ENCODE data around the gene GRAMD2B. TPM values are rescaled to one million over a fixed set of nuclear protein-coding genes. Genes with fewer than 3 reads are reported as not detected.
"Not testable (repeated sequence)": the region's sequence is repeated elsewhere in the genome, so short reads cannot be mapped to it uniquely, and the experiment has no call there.

GRAMD2B gene
- total RNA-seq, 1 donor from 2014 or later, result 11.0 TPM

- no peaks in the 10 kb centered on the region for H3K9me3 ChIP-seq (ENCODE audit: low read depth)
- no peak overlapping the region for H3K4me2 ChIP-seq
- TF ChIP-seq EZH2 (IDR thresholded peaks at IDR 0.05), result no peak
- peaks cover 8% of the 10 kb centered on the region for H3K4me1 Mint-ChIP-seq
- no peaks in the 10 kb centered on the region for H3K27me3 ChIP-seq
- no peaks in the 10 kb centered on the region for H3K27me3 Mint-ChIP-seq (ENCODE audit: insufficient read depth, low read depth)
- H3K36me3 Mint-ChIP-seq, result peaks cover 6% of the 10 kb centered on the region
- H4K20me1 ChIP-seq (ENCODE audit: low read depth), result no peaks in the 10 kb centered on the region
- H3K4me1 ChIP-seq, result peaks cover 10% of the 10 kb centered on the region
- H3K79me2 ChIP-seq (ENCODE audit: low read depth), result no peaks in the 10 kb centered on the region
- no peak for DNase-seq (ENCODE audit: low spot score)
- no peak overlapping the region for H3K9ac ChIP-seq
- no peak overlapping the region for H3K4me3 Mint-ChIP-seq
- no peak overlapping the region for H3K27ac ChIP-seq
- H3K4me3 ChIP-seq, result no peak overlapping the region
- H3F3A ChIP-seq (ENCODE audit: low read depth), result no peaks in the 10 kb centered on the region
- no peak overlapping the region for H3K27ac Mint-ChIP-seq
- H3K36me3 ChIP-seq, result no peaks in the 10 kb centered on the region
- no peak overlapping the region for H2AFZ ChIP-seq (replicated peaks)
- H3K9me3 Mint-ChIP-seq, result no peaks in the 10 kb centered on the region
Measured at GRCh38 chr5:126469536-126470316, 46.5 kb downstream of the GRAMD2B start.

- H3K9me3 ChIP-seq (ENCODE audit: low read depth), result not testable (repeated sequence)
Measured at GRCh38 chr5:126470529-126470928, 47.3 kb downstream of the GRAMD2B start.

GRCh38 chr5:126471247-126471646, 48.0 kb downstream of the GRAMD2B start:
- no peaks in the 10 kb centered on the region for H3K36me3 ChIP-seq
- H2AFZ ChIP-seq (replicated peaks), result no peak overlapping the region
- no peak overlapping the region for H3K4me3 ChIP-seq
- no peak overlapping the region for H3K27ac ChIP-seq
- no peaks in the 10 kb centered on the region for H4K20me1 ChIP-seq (ENCODE audit: low read depth)
- no peaks in the 10 kb centered on the region for H3K79me2 ChIP-seq (ENCODE audit: low read depth)
- no peaks in the 10 kb centered on the region for H3K27me3 ChIP-seq
- no peak overlapping the region for H3K27ac Mint-ChIP-seq
- no peak for DNase-seq (ENCODE audit: low spot score)
- H3K9me3 ChIP-seq (ENCODE audit: low read depth), result no peaks in the 10 kb centered on the region
- peaks cover 9% of the 10 kb centered on the region for H3K36me3 Mint-ChIP-seq
- H3K4me1 ChIP-seq, result no peaks in the 10 kb centered on the region
- TF ChIP-seq EZH2phosphoT487 (IDR thresholded peaks at IDR 0.05) (no peak), EZH2 (IDR thresholded peaks at IDR 0.05) (no peak), CTCF (IDR thresholded peaks at IDR 0.05) (no peak)
- no peaks in the 10 kb centered on the region for H3K27me3 Mint-ChIP-seq (ENCODE audit: insufficient read depth, low read depth)
- peaks cover 3% of the 10 kb centered on the region for H3K9me3 Mint-ChIP-seq
- H3K4me2 ChIP-seq, result no peak overlapping the region
- H3F3A ChIP-seq (ENCODE audit: low read depth), result no peaks in the 10 kb centered on the region
- H3K4me1 Mint-ChIP-seq, result peaks cover 8% of the 10 kb centered on the region
- no peak overlapping the region for H3K4me3 Mint-ChIP-seq
- no peak overlapping the region for H3K9ac ChIP-seq

More at GRCh38 chr5:126470529-126470928, 47.3 kb downstream of the GRAMD2B start:
- not testable (repeated sequence) for H2AFZ ChIP-seq (replicated peaks); H3K9ac ChIP-seq; H3K27ac ChIP-seq; H3K27me3 Mint-ChIP-seq (ENCODE audit: insufficient read depth, low read depth); H3K27ac Mint-ChIP-seq; H3K4me1 Mint-ChIP-seq; H3F3A ChIP-seq (ENCODE audit: low read depth); DNase-seq (ENCODE audit: low spot score); H3K27me3 ChIP-seq; H3K4me3 ChIP-seq; H3K79me2 ChIP-seq (ENCODE audit: low read depth); H3K4me3 Mint-ChIP-seq; H3K4me2 ChIP-seq; H3K36me3 Mint-ChIP-seq; H4K20me1 ChIP-seq (ENCODE audit: low read depth); H3K36me3 ChIP-seq; H3K9me3 Mint-ChIP-seq; H3K4me1 ChIP-seq

- Histone ChIP-seq H3K27ac (no peak overlapping the region), H3K79me2 (ENCODE audit: low read depth) (no peaks in the 10 kb centered on the region), H3K36me3 (no peaks in the 10 kb centered on the region), H4K20me1 (ENCODE audit: low read depth) (no peaks in the 10 kb centered on the region), H3K4me1 (no peaks in the 10 kb centered on the region), H3F3A (ENCODE audit: low read depth) (no peaks in the 10 kb centered on the region), H3K4me3 (no peak overlapping the region), H2AFZ (replicated peaks) (no peak overlapping the region), H3K4me2 (no peak overlapping the region), H3K9me3 (ENCODE audit: low read depth) (no peaks in the 10 kb centered on the region), H3K9ac (no peak overlapping the region), H3K27me3 (no peaks in the 10 kb centered on the region)
- TF ChIP-seq EZH2 (IDR thresholded peaks at IDR 0.05) (no peak), CTCF (IDR thresholded peaks at IDR 0.05) (no peak)
- Mint-ChIP-seq H3K27me3 (ENCODE audit: insufficient read depth, low read depth) (no peaks in the 10 kb centered on the region), H3K27ac (no peak overlapping the region), H3K4me3 (no peak overlapping the region), H3K36me3 (peaks cover 4% of the 10 kb centered on the region), H3K9me3 (peaks cover 3% of the 10 kb centered on the region), H3K4me1 (peaks cover 8% of the 10 kb centered on the region)
- DNase-seq (ENCODE audit: low spot score), result no peak
Measured at GRCh38 chr5:126471875-126472537, 48.8 kb downstream of the GRAMD2B start.
